Muscle layer of duodenum (tissue), 2 donors: ENCODE data around the gene DUS1L.

ENCODE experiments used
- H3K27ac ChIP-seq: one replicate; pipeline ENCODE4 v1.7.0; 2013; ENCODE audit warnings: mild to moderate bottlenecking, low read length
- H3K27me3 ChIP-seq: one replicate; pipeline ENCODE4 v1.7.0; 2013; ENCODE audit warnings: low read depth, mild to moderate bottlenecking, control low read depth, low read length
- H3K36me3 ChIP-seq, 2 donors: one replicate each; pipeline ENCODE4 v1.7.0; 2013; ENCODE audit warnings: low read length in 2 of 2, control low read depth in 1 of 2, mild to moderate bottlenecking in 1 of 2; ENCODE audit not compliant: insufficient read depth in 2 of 2, control insufficient read depth in 1 of 2
- H3K4me1 ChIP-seq, 2 donors: one replicate each; pipeline ENCODE4 v1.7.0; 2013; ENCODE audit warnings: low read length in 2 of 2, mild to moderate bottlenecking in 2 of 2, control low read depth in 1 of 2, moderate library complexity in 1 of 2; ENCODE audit not compliant: insufficient read depth in 2 of 2, control insufficient read depth in 1 of 2
- H3K4me3 ChIP-seq, 2 donors: one replicate each; pipeline ENCODE4 v1.7.0; 2013; ENCODE audit warnings: low read length in 2 of 2, low read depth in 1 of 2, mild to moderate bottlenecking in 1 of 2
- H3K9me3 ChIP-seq, 2 donors: one replicate each; pipeline ENCODE4 v1.7.0; 2013; ENCODE audit warnings: low read length in 2 of 2, control low read depth in 1 of 2, mild to moderate bottlenecking in 1 of 2; ENCODE audit not compliant: control insufficient read depth in 1 of 2
- donor health status: healthy.

The DUS1L gene

DNA sequence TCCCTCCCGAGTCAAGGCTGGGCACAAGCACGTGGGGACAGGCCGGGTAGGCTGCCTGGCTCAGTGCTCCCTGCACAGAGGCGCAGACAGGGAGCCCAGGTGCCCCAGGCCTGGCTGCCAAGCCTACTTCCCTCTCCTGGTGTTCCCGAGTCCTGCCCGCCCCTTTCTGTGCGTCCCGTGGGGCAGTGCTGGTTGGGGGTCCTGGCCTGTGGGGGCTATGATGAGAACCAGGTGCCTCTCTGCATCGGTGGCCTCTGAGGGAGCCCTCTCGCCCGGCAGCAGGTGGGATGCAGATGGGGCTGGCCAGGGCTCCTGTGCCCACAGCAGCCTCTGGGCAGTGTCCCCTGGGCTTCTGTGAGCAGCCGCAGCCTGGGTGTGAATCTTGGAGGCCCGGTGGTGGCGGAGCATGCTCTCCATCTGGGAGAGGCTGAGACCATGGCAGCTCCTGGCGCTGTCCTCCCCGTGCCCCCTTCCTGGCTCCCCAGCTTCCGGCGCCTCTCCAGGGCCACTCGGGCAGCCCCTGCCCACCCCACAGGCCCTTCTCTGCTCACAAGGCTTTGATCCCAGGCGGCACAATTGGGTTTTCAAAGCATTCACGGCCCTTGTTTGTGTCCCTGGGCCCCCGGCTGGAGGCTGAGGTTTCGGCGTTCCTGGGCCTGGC is 50.2 kb downstream of the DUS1L start:
- H3K36me3 ChIP-seq: peaks cover 0 to 14% of the 10 kb centered on the region in 2 donors
- H3K27ac ChIP-seq: no peak overlapping the region
- no peak overlapping the region for H3K4me3 ChIP-seq

DNA sequence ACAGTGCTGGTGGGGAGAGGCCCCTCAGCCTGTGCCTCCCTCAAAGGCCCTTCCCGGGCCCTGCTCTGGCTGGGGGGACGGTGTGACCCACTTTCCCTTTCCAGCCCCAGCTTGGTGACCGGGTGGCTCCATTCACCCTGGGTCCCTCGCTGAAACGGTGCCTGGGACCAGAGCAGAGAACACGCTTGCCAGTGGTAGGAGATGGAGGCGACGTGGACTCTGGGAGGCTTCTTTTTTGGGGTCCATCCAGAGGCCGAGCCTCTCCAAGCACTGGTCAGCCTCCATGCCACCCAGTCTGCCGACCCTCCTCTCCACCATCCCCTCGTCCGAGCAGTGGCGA is 50.7 kb downstream of the DUS1L start:
- no peak overlapping the region for H3K27ac ChIP-seq
- no peaks in the 10 kb centered on the region for H3K9me3 ChIP-seq
- peaks cover 0 to 14% of the 10 kb centered on the region in 2 donors for H3K36me3 ChIP-seq
- no peak overlapping the region for H3K4me3 ChIP-seq
- H3K27me3 ChIP-seq: no peaks in the 10 kb centered on the region
- H3K4me1 ChIP-seq: peaks cover 0 to 6% of the 10 kb centered on the region in 2 donors

More for the DNA sequence above, 50.2 kb downstream of the DUS1L start:
- Histone ChIP-seq H3K27me3 (no peaks in the 10 kb centered on the region), H3K4me1 (peaks cover 0 to 6% of the 10 kb centered on the region in 2 donors), H3K9me3 (no peaks in the 10 kb centered on the region)

DNA sequence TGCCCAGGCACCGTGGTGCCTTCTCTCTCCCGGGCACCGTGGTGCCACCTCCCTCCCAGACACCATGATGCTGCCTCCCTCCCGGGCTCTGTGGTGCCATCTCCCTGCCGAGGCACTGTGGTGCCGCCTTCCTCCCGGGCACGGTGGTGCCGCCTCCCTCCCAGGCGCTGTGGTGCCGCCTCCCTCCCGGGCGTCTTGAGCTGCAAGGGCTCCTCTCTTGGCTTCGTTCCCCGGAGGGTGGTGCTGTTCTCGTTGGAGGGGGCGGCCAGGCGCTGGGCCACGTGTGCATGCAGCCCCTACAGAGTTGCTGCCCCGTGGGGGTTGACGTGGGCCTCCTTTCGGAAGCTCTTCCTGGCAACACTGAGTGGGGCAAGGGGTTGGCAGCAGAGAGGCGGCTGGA is 51.2 kb downstream of the DUS1L start:
- no peaks in the 10 kb centered on the region for H3K9me3 ChIP-seq
- peaks cover 0 to 6% of the 10 kb centered on the region in 2 donors for H3K4me1 ChIP-seq
- no peak overlapping the region for H3K27ac ChIP-seq
- H3K4me3 ChIP-seq: no peak overlapping the region
- peaks cover 0 to 15% of the 10 kb centered on the region in 2 donors for H3K36me3 ChIP-seq
- H3K27me3 ChIP-seq: no peaks in the 10 kb centered on the region

DNA sequence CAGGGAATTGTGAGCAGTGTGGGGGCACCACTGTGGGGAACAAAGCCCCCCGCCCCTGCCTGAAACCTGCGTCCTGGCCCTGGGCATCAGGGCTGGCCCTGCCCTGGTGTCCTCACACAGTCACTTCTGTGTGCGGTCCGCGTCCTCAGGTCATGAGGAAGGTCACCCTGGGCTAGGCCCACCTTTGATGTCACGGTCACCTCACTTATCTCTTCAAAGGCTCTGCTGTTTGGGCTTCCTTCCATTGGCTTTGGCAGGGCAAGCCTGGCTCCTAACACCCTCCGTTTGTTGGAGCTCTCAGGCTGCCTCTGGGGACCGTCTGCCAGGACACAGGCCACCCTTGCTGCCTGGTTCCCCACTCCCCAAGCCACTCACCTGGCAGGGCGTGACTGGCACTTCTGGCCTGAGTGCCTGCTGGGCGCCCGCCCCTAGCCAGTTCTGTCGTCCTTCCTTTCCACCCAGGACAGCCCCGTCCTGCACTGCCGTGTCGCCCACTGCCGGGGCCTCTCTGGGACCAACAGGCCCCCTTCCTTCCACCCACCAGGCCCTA is 51.8 kb downstream of the DUS1L start:
- peaks cover 0 to 19% of the 10 kb centered on the region in 2 donors for H3K36me3 ChIP-seq
- H3K27me3 ChIP-seq: no peaks in the 10 kb centered on the region
- H3K9me3 ChIP-seq: no peaks in the 10 kb centered on the region
- no peak overlapping the region for H3K27ac ChIP-seq
- peaks cover 0 to 6% of the 10 kb centered on the region in 2 donors for H3K4me1 ChIP-seq
- H3K4me3 ChIP-seq: no peak overlapping the region

DNA sequence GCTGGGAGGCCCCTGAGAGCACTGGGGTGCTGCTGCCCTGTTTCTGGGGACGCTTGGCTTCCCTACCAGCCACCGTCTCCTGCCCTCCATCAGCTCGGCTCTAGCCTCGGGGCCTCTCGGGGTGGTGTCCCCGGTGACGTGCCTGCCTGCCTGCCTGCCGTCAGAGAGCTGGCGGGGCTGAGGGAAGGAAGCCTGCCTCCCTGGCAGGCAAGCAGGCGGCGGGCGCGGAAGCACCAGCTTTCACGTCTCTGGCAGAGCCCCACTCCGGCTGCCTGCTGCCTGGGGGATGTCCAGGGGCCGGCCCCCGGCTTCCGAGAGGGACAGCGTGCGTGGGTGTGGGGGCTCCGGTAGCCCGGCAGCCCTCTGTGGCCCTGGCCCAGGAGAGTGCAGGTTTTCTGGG is 52.3 kb downstream of the DUS1L start:
- Histone ChIP-seq H3K36me3 (peaks cover 0 to 15% of the 10 kb centered on the region in 2 donors), H3K4me3 (no peak overlapping the region), H3K9me3 (no peaks in the 10 kb centered on the region), H3K27me3 (no peaks in the 10 kb centered on the region), H3K27ac (no peak overlapping the region), H3K4me1 (peaks cover 0 to 6% of the 10 kb centered on the region in 2 donors)

DNA sequence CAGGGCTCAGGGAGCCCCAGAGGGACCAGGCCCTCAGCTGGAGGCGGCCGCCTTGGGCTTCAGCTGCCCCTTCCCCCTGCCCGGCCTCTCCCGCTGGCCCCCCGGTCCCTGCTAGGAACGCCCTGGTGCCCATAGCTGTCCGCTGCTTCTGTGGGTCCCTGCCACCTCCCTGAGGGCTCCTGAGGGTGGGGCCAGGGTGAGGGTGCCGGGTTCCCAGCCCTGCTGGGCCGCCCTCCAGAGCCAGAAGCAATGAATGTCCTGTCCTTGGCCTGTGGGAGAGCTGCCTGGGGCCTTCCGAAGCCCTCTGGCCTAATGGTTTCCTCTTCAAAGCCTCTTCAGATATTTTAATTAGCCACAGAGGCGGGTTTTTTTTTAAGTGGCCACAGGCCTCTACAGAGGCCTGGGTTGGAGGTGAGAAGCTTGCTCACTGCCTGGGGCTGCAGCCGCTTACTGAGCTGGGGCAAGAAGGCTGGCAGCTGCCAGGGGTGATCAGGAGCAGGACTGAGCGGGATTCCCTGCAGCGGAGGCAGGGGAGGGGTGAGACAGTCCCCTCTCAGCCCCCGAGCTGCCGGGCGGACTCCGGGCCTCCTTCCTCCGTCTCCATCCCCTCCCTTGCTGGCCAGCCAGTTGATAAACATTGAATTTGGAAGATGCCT is 52.8 kb downstream of the DUS1L start:
- Histone ChIP-seq H3K27ac (no peak overlapping the region), H3K36me3 (peaks cover 0 to 11% of the 10 kb centered on the region in 2 donors), H3K4me3 (no peak overlapping the region), H3K4me1 (peaks cover 0 to 6% of the 10 kb centered on the region in 2 donors), H3K27me3 (no peaks in the 10 kb centered on the region), H3K9me3 (no peaks in the 10 kb centered on the region)

DNA sequence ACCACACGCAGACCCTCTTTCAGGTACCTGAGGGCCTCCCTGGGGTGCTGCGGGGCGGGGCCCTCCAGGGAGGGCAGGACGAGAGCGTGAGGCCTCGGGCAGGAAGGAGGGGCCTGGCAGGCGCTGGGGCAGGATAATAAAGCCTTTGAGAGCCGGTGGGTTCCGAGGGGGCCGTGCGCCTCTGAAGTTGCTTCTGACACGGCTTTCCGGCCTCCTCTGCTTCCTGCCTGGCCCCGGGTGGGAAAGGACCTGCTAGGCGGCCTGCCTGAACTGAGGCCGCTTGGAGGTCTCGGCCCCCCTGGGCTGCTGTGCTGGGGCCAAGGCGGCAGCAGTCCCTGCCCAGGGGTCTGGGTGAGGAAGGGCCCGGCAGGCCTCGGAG is 53.4 kb downstream of the DUS1L start:
- H3K27ac ChIP-seq: no peak overlapping the region
- H3K9me3 ChIP-seq: no peaks in the 10 kb centered on the region
- H3K27me3 ChIP-seq: no peaks in the 10 kb centered on the region
- H3K4me1 ChIP-seq: peaks cover 0 to 6% of the 10 kb centered on the region in 2 donors
- peaks cover 0 to 11% of the 10 kb centered on the region in 2 donors for H3K36me3 ChIP-seq
- H3K4me3 ChIP-seq: no peak overlapping the region

DNA sequence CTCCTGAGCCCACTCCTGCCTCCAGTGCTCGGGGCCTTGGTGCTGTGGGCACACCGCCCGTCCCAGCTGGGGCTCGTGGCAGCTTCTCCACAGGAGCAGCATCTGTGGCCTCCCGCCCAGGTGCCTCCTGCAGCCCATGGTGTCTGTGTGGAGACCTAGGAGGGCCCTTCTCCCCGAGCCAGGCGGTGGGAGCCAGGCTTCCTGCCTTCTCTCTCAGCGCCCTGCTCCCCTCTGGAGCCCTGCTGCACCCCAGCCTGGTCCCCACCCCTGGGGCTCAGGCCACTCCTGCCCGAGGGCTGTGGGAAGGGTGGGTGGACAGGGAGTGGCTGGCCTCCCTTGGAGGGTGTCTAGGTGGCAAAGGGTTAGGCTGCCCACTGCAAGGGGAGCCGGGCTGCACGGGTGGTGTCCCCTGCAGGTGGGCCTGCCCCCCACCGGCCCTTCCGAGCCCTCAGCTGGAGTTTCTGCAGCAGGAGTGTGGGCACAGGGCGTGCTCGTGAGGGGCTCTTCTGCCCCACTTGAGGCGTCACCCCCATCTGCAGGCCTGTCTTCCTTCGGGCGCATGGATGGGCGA is 53.9 kb downstream of the DUS1L start:
- H3K27me3 ChIP-seq: no peaks in the 10 kb centered on the region
- H3K4me1 ChIP-seq: peaks cover 0 to 10% of the 10 kb centered on the region in 2 donors
- H3K36me3 ChIP-seq: peaks cover 0 to 8% of the 10 kb centered on the region in 2 donors
- H3K4me3 ChIP-seq: no peak overlapping the region
- no peaks in the 10 kb centered on the region for H3K9me3 ChIP-seq
- H3K27ac ChIP-seq: no peak overlapping the region

DNA sequence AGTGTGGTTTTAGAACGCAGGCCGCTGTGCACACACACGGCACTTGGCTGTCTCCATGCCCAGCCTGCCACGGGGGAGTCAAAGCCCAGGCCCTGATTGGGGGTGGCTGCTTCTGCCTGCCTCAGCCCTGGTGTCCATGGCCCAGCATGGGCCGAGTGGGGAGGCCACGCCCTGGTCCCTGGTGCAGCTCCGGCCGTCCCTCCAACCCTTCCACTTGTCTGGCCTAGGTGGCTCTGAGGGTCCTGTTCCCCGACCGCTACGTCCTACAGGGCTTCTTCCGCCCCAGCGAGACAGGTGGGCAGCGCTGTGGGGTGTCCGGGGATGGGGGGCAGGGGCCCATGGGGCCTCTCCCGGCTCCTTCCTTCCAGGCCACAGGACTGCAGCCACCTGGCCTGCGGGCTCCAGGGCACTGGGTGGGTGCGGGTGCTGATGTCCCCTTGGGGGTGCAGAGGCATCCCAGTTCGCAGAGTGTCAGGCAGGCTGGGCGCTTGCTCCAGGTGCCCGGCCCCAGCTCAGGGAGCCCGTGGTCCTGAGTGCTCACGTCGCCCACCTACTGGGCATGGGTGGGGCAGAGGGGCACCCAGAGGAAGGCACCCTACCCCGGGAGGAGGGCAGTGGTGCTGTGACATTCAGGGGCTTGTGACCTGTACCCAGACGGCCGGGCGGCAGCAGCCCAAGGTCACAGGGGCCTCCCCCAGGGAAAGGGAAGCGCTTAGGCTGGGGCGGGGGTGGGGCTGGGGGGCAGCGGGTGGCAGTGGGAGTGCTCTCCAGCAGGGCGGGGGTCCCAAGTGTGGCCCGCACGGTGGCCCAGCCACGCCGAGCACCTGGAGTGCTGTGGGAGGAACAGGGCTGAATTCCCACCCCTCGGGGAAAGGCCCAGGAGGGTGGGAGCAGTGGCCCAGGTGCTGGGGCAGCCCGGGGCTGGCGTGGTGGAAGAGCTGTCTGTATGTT is 54.8 kb downstream of the DUS1L start:
- Histone ChIP-seq H3K36me3 (peaks cover 0 to 8% of the 10 kb centered on the region in 2 donors), H3K4me3 (no peak overlapping the region), H3K27me3 (no peaks in the 10 kb centered on the region), H3K27ac (no peak overlapping the region), H3K9me3 (no peaks in the 10 kb centered on the region), H3K4me1 (peaks cover 0 to 19% of the 10 kb centered on the region in 2 donors)

DNA sequence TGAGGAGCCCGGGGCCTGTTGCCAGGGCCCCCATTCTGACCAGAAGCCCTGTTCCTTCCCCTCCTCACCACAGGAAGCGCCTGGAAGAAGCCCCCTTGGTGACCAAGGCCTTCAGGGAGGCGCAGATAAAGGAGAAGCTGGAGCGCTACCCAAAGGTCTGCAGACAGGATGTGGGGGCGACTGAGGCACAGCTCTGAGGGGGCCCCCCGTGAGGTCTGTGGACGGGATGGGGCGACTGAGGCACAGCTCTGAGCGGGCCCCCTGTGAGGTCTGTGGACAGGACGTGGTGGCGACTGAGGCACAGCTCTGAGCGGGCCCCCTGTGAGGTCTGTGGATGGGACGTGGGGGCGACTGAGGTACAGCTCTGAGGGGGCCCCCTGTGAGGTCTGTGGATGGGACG is 56.2 kb downstream of the DUS1L start:
- H3K27ac ChIP-seq: no peak overlapping the region
- H3K4me3 ChIP-seq: no peak overlapping the region
- H3K4me1 ChIP-seq: peaks cover 0 to 25% of the 10 kb centered on the region in 2 donors
- peaks cover 0 to 8% of the 10 kb centered on the region in 2 donors for H3K36me3 ChIP-seq
- no peaks in the 10 kb centered on the region for H3K27me3 ChIP-seq
- no peaks in the 10 kb centered on the region for H3K9me3 ChIP-seq
